Ovary (tissue), 9 donors: ENCODE data around the gene DNAJA3. TPM values are rescaled to one million over a fixed set of nuclear protein-coding genes. Genes with fewer than 3 reads are reported as not detected.

ENCODE experiments used
- DNase-seq, 5 donors: peaks; one replicate each; pipeline ENCODE4 v3.0.0-alpha.2; 2019 to 2020
- H3K27ac ChIP-seq, 2 donors: fragments of 200-600 bp; one replicate each; pipeline versions ENCODE4 v1.5.1 to v1.8.0; 2019 to 2022
- H3K27me3 ChIP-seq: fragments of 200-600 bp; one replicate; pipeline ENCODE4 v1.8.0; 2022
- H3K36me3 ChIP-seq: fragments of 200-600 bp; sonication (generic); one replicate; pipeline ENCODE4 v1.5.1; 2019
- H3K4me1 ChIP-seq: one replicate; pipeline ENCODE4 v1.8.1; 2013; ENCODE audit warnings: mild to moderate bottlenecking, moderate library complexity; ENCODE audit not compliant: insufficient read depth
- H3K4me3 ChIP-seq: fragments of 200-600 bp; sonication (generic); one replicate; pipeline ENCODE4 v1.5.1; 2017
- H3K9me3 ChIP-seq, 2 donors: fragments of 200-600 bp in 1 of 2; sonication (generic) in 1 of 2; one replicate each; pipeline versions ENCODE4 v1.5.1 to v1.8.1; 2013 to 2019; ENCODE audit warnings: mild to moderate bottlenecking in 1 of 2, moderate library complexity in 1 of 2
- EP300 ChIP-seq: sonication (generic); formaldehyde crosslinking; IDR thresholded peaks from one replicate; pipeline ENCODE4 v1.6.1; 2017; ENCODE audit warnings: antibody characterized with exemption
- POLR2A ChIP-seq: fragments of 450-650 bp; IDR thresholded peaks from one replicate; pipeline ENCODE4 v1.6.1; 2017; ENCODE audit warnings: antibody characterized with exemption, mild to moderate bottlenecking, moderate library complexity
- WGBS, 3 donors: extraction: QIAGEN DNeasy Blood & Tissue Kit in 1 of 3; methylation state at CpG; one replicate each; pipeline versions ENCODE4 v1.1.5 to v1.1.7; 2013 to 2017; 5-methylcytosine and 5-hydroxymethylcytosine counted together
- intact Hi-C, 4 donors: fragments of 100-400 bp; cut with DNase I; formaldehyde crosslinking; loops; one replicate each; pipeline versions ENCODE4 v1.11.0 to v1.15.1; 2022 to 2023
- polyA plus RNA-seq, 2 donors: library from polyadenylated mRNA; stranded (reverse); fragments of 200-250 nt in 1 of 2; fragments of 350-450 nt in 1 of 2; fragmentation: Illumina TruSeq in 1 of 2; extraction: RNeasy Lipid Tissue Mini Kit (QIAGEN cat#74804) in 1 of 2; gene quantifications; one replicate each; pipeline ENCODE4 v1.2.3, GENCODE V29; 2013 to 2014
- total RNA-seq, 7 donors: library from RNA; depleted of rRNA in 2 of 7; stranded (reverse); fragments of >200 nt in 2 of 7; fragmentation: NEBNext Ultra II Directional in 3 of 7; extraction: Animal tissue kit (Norgen Biotek cat#: 25700) in 3 of 7; gene quantifications; one replicate each; pipeline versions ENCODE4 v1.1.0 to v1.2.4, GENCODE V29; 2016 to 2023
- TF ChIP-seq, protein P1 (sequence below), 3 donors: fragments of 450-650 bp in 2 of 3; fragments of 200-600 bp in 1 of 3; IDR thresholded peaks; one replicate each; pipeline versions ENCODE4 v1.5.1 to v1.8.0; 2016 to 2022; ENCODE audit warnings: antibody characterized with exemption in 3 of 3, mild to moderate bottlenecking in 1 of 3
- donor health status: DM: no; HTN: no; CAD: no; lungs with moderate emphysema.
- donor health status: DM: no; HTN: no; CAD: no.
- donor health status: Bipolar disorder and iron deficiency.
- donor health status: DM: yes; HTN: yes; CAD: no.
- donor health status: DM: no; HTN: no; CAD: no.
- donor health status: DM: yes; HTN: yes; CAD: no.

DNAJA3 gene
- total and polyA plus RNA-seq, 9 donors: 26.4 to 47.0 (median 35.2) TPM

GRCh38 chr16:4481526-4481925, 55.9 kb downstream of the DNAJA3 start:
- no peaks in the 10 kb centered on the region for H3K36me3 ChIP-seq
- H3K4me1 ChIP-seq: no peaks in the 10 kb centered on the region
- no peak for DNase-seq
- no peaks in the 10 kb centered on the region for H3K27me3 ChIP-seq
- intact Hi-C loops: no loop called here
- WGBS, 3 donors: 77 to 79% (median 77%) methylated on average over 2 of the region's 2 CpGs
- H3K9me3 ChIP-seq: no peaks in the 10 kb centered on the region
- TF ChIP-seq POLR2A (no peak), EP300 (no peak)
- TF ChIP-seq, protein P1, sequence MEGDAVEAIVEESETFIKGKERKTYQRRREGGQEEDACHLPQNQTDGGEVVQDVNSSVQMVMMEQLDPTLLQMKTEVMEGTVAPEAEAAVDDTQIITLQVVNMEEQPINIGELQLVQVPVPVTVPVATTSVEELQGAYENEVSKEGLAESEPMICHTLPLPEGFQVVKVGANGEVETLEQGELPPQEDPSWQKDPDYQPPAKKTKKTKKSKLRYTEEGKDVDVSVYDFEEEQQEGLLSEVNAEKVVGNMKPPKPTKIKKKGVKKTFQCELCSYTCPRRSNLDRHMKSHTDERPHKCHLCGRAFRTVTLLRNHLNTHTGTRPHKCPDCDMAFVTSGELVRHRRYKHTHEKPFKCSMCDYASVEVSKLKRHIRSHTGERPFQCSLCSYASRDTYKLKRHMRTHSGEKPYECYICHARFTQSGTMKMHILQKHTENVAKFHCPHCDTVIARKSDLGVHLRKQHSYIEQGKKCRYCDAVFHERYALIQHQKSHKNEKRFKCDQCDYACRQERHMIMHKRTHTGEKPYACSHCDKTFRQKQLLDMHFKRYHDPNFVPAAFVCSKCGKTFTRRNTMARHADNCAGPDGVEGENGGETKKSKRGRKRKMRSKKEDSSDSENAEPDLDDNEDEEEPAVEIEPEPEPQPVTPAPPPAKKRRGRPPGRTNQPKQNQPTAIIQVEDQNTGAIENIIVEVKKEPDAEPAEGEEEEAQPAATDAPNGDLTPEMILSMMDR (IDR thresholded peaks at IDR 0.05): no peak
- H3K4me3 ChIP-seq: no peak overlapping the region
- H3K27ac ChIP-seq: no peak overlapping the region

DNA sequence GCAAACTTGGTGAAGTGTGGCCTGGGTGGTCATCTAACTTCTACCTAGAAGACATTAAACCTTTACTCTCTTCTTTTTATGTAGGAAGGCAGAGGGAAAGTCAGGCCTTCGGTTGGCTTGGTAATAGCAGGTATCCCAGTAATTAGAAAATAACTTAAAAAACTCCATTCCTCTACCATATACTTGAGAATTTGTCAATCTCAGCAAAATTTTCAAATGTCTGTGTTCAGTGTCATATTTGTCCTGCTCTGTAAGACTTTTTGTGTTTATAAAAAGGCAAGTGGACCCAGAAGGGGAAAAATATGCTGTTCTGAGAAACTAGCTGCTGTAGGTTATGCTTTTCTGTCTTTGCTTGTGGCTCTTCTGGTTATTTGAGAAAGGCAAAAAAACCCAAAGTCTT, 56.3 kb downstream of the DNAJA3 start:
- Histone ChIP-seq H3K27ac (no peak overlapping the region), H3K36me3 (no peaks in the 10 kb centered on the region), H3K4me3 (no peak overlapping the region), H3K27me3 (no peaks in the 10 kb centered on the region), H3K9me3 (no peaks in the 10 kb centered on the region), H3K4me1 (no peaks in the 10 kb centered on the region)
- TF ChIP-seq, protein P1 (IDR thresholded peaks at IDR 0.05): no peak
- TF ChIP-seq POLR2A (no peak), EP300 (no peak)
- intact Hi-C loops: no loop called here
- no peak for DNase-seq
- 81 to 87% (median 83%) methylated on average over 1 of the region's 1 CpG for WGBS, 3 donors

GRCh38 chr16:4486126-4486893, 60.6 kb downstream of the DNAJA3 start:
- TF ChIP-seq, protein P1 (IDR thresholded peaks at IDR 0.05): no peak
- TF ChIP-seq EP300 (no peak), POLR2A (no peak)
- 94 to 96% (median 94%) methylated on average over 3 of the region's 3 CpGs for WGBS, 3 donors
- intact Hi-C loops: loop anchor here in 1 of 4 donors (5.0 kb wide), 1 partner anchor 1324 kb away; no protein-coding TSS in a partner anchor
- Histone ChIP-seq H3K4me3 (no peak overlapping the region), H3K4me1 (no peaks in the 10 kb centered on the region), H3K27ac (no peak overlapping the region), H3K9me3 (no peaks in the 10 kb centered on the region), H3K27me3 (no peaks in the 10 kb centered on the region), H3K36me3 (no peaks in the 10 kb centered on the region)
- no peak for DNase-seq

- Histone ChIP-seq H3K27ac (no peak overlapping the region), H3K36me3 (no peaks in the 10 kb centered on the region)
- 67 to 77% (median 75%) methylated on average over 5 of the region's 5 CpGs for WGBS, 3 donors
Observed at GRCh38 chr16:4487955-4488498, 62.4 kb downstream of the DNAJA3 start.

More at GRCh38 chr16:4487955-4488498, 62.4 kb downstream of the DNAJA3 start:
- H3K4me3 ChIP-seq: no peak overlapping the region
- H3K9me3 ChIP-seq: no peaks in the 10 kb centered on the region
- no peak for TF ChIP-seq POLR2A
- TF ChIP-seq, protein P1 (IDR thresholded peaks at IDR 0.05): no peak
- TF ChIP-seq EP300: no peak
- intact Hi-C loops: loop anchor here in 1 of 4 donors (5.0 kb wide), 1 partner anchor 1326 kb away; no protein-coding TSS in a partner anchor
- H3K27me3 ChIP-seq: no peaks in the 10 kb centered on the region
- DNase-seq: no peak
- no peaks in the 10 kb centered on the region for H3K4me1 ChIP-seq
